GM19395 (cell line): ENCODE measurements around the gene SAFB.

Experiments used
- ATAC-seq: cut with Tn5 transposase; IDR thresholded peaks from one replicate; pipeline ENCODE4 v1.9.1; 2021; ENCODE audit warnings: mild to moderate bottlenecking, moderate library complexity; ENCODE audit not compliant: unreplicated experiment

SAFB gene

DNA sequence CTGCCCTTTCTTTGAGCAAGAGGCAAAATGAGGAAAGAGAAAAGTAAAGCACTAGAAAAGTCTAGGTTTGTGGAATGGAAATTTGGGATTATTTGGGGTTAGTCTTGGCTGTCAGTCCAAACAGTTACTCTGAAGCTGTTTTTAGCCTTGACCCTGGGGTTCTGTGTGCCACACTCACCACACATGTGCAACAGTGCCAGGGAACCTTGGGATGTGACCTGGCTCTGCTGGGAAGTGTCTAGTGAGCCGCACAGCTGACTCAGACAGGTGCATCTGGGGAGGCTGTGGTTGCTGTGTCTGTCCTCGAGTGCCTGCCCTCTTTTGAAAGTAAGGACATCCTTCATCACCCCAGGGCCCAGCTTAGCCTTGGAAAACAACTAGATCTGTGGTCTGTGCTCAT is 41.6 kb downstream of the SAFB start:
- ATAC-seq = no peak

DNA sequence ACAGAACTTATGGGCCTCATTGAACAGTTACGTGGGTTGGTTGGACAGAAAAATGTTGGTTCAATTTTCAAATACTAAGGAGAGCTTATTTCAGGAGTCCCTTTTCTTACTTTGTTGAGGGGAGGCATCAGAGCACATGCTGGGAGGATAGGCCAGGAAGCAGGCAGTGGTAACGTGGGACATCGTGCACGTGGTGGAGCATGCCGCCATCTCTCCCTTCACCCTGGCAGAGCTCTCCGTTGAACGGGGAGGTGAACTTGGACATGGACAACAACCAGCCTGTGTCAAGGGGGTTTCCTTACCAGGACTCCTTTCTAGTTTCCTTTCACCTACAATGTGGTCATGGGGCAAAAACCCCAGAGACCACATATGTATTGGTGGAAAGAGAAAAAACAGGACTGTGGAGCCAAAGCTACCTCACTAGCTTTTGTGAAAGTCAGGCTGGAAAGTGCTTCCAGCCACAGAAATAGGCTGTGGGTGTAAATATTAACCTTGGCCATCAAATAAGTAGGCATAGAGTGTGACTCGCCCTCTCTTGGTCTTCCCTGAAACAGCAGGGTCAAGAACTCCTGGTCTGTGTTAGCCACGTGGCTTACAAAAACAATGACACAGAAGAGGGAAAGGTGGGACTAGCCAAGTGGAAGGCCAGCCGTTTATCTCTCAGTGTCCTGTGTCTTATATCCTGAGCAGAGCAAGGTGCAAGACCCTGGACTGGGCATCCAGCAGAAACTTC is 43.1 kb downstream of the SAFB start:
- ATAC-seq = no peak

DNA sequence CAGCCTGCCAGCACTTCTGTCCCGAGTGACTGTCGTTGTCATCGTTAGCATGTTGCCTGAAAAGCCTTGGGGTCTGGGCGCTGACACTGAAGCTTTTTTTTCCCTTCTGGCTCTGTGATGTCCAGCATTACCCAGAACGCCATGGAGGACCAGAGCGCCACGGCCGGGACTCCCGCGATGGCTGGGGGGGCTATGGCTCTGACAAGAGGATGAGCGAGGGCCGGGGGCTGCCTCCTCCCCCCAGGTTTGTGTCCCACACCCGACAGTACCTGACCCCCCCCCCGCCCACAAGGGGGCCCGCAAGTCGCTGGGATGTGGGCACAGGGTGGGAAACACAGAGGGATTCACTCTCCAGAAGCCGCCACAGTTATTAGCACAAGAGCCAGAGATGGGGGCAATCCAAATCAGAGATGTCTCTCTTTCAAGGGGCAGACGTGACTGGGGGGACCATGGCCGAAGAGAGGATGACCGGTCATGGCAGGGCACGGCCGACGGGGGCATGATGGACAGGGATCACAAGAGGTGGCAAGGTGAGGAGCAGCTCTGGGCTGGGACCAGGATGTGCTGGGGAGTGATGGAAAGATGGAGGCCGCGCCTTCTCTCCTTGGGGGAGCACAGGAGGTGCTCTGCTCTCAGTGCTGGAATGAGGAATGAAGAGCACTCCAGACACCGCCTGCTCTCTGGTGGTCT is 44.2 kb downstream of the SAFB start:
- no peak for ATAC-seq

GRCh38 chr19:5667751-5668271 is 44.9 kb downstream of the SAFB start:
- ATAC-seq = no peak

DNA sequence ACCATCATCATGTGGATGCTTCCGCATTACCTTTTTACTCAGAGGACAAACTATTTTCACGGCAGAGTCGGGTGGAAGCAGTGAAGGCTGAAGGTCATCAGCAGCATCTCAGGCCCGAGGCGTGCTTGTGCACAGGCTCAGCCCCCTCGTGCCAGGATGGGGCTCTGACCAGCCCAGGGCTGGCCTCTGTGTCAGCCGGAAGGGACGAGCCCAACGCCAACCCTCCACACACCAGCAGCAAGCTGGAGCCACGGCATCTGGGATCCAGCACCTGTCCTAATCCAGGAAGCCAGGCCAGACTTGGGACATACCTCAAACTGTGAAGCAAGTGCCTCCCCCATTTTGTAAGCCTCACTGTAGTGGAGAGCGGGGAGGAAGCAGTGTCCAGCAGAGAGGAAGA is 46.3 kb downstream of the SAFB start:
- no peak for ATAC-seq

GRCh38 chr19:5671600-5671999 is 48.7 kb downstream of the SAFB start:
- no peak for ATAC-seq

DNA sequence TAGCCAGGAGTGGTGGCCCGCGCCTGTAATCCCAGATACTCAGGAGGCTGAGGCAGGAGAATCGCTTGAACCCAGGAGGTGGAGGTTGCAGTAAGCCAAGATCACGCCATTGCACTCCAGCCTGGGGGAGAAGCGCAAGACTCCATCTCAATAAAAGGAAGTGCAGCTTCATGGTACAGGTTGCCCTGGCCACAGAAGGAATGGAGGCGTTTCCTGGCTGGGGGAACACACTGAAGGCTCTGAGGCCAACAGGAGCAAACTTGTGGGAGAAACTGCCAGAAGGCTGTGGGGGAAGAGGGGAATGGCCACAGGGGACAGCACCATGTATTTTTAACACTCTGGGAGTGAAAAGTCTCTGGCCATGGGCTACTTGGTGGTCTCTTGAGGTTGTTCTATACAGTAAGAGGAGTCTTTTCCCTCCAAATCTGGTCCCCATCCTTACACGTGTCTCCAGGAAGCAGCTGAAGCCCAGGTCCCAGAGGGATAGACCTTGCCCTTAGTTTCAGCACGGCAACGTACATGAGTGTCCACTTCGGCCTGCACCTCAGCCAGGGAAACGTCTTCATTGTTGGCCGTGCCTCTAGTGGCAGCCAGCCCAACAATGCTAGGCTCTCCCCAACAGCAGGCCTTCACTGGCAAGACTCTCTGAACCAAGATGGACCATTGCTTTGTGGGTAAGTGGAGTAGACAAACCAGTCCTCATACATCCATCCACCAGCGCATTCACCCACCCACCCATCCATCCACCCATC is 50.0 kb downstream of the SAFB start:
- ATAC-seq = no peak

GRCh38 chr19:5673752-5674151 is 50.9 kb downstream of the SAFB start:
- no peak for ATAC-seq

DNA sequence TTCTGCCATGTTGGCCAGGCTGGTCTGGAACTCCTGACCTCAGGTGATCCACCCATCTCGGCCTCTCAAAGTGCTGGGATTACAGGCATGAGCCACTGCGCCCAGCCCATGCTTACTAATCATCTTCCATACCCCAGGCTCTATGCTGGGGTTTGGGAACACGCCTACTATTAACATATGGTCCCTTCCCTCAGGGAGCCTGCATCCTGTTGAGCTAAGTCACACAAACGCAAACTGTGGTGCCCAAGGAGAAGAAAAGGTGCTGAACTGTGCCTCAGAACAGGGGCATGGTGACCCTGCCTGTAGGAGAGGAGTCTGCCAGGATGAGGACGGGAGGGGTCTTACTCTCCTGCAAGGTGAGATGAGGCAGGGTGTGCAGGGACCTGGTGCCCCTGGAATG is 51.8 kb downstream of the SAFB start:
- no peak for ATAC-seq

GRCh38 chr19:5676105-5676771 is 53.4 kb downstream of the SAFB start:
- no peak for ATAC-seq

GRCh38 chr19:5676772-5677105 is 53.9 kb downstream of the SAFB start:
- ATAC-seq = no peak

- ATAC-seq = no peak
Measured at GRCh38 chr19:5677136-5677535, 54.3 kb downstream of the SAFB start.

DNA sequence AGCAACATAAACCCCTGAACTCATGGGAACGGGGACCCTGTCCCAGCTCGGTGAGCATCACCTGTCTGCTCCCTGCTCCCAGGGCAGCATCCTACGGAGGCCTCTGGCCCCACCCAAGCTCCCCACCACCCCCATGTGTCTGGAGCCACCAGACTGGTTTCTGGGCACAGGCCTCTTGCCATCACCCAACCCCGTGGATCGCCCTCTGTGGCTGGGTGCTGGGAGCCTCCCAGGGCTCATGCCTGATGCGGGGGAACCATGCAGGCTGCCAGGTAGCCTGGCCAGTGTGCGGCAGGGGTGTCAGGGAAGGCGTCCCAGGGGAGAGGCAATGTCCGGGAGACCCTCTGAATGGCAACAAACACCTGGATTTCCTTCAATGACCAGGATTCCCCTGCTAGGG is 54.7 kb downstream of the SAFB start:
- ATAC-seq = no peak

- ATAC-seq = no peak
Measured at GRCh38 chr19:5678071-5678718, 55.3 kb downstream of the SAFB start.

DNA sequence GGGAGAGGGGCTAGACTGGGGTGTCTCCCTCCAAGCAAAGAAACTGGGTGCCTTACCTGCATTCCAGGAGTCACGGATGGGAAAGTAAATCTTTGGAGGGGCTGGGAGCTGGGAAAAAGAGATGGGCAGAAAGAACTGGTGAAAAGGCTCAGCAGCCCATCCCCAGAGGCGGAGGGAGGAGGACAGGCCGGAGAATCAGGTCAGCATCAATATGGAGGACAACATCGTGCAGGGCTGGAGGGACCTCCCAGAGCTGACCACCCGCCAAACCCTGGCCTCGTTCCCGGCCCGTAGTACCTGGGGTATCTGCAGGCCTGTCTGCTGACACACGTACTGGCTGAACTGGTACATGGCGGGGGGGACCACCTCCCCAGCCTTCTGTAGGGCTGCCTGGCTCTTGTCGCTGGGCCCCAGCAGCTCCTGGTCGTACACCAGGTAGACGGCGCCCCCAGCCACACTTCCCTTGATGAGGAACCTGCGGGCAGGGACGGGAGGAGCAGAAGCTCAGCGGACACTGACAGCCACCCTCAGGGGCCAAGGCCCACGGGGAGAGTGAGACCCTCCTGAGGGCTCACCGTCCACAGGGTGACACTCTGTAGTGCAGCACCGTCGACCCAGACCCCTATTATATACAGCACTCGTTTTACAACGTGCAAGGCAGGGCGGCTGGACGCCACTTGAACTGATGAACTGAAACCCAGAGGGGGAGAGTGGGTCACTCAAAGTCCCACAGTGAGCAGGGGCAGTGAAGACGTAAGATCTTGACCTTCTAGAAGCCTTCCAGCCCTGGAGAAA is 56.6 kb downstream of the SAFB start:
- no peak for ATAC-seq

DNA sequence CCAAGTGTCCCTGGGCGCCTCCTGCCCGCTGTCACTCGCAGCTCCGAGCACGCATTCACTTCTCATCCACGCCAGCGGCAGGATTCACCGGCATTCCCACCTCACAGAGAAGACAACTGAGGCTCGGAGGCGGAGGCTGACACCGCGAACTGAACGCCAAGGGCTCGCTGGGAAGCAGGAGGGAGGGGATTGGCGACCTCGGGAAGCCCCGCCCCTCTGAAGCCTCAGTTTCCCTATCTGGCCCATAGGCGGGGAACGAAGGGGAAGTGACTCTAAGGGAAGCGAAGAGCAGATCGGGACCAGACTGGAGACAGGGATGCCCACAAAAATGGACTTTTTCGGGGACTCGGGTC is 57.2 kb downstream of the SAFB start:
- peak; percentile 7 for ATAC-seq

- peak; percentile 88 for ATAC-seq
Measured at GRCh38 chr19:5680437-5681368, 57.8 kb downstream of the SAFB start, which contains the start of the genes HSD11B1L and MICOS13. Gene HSD11B1L, plus strand, starts transcription at chr19:5681027. Its CDS starts 3,806 bp downstream, at chr19:5684833. Gene MICOS13, minus strand, starts transcription at chr19:5680516. Its CDS starts 30 bp downstream, at chr19:5680486.

GRCh38 chr19:5681391-5682106 is 58.7 kb downstream of the SAFB start:
- ATAC-seq = no peak
